ENCODE results near the gene TOM1L2. TPM values are rescaled to one million over a fixed set of nuclear protein-coding genes. Genes with fewer than 3 reads are reported as not detected.

The TOM1L2 gene
- polyA plus RNA-seq, 1 experiment = 25.5 TPM

- Histone ChIP-seq H3K27ac (ENCODE audit: low read depth, low read length) (no peak overlapping the region), H3K9me3 (ENCODE audit: control insufficient read depth, insufficient read depth, low read length) (no peaks in the 10 kb centered on the region), H3K4me3 (ENCODE audit: low read depth, low read length) (no peak overlapping the region), H3K27me3 (ENCODE audit: control insufficient read depth, insufficient read depth, low read length) (no peaks in the 10 kb centered on the region)
- ChIA-PET POLR2A (no interaction called here), CTCF (no interaction called here)
- TF ChIP-seq CTCF (IDR thresholded peaks at IDR 0.05; ENCODE audit: low read depth, low read length) = no peak
- DNase-seq (ENCODE audit: low read depth, low spot score) = no peak
Observed at GRCh38 chr17:17975436-17975835, 3.2 kb upstream of the TOM1L2 start.

GRCh38 chr17:17972952-17973254, 703 bp upstream of the TOM1L2 start:
- TF ChIP-seq CTCF (IDR thresholded peaks at IDR 0.05; ENCODE audit: low read depth, low read length) = no peak
- ChIA-PET CTCF (interaction anchor here (0.6 to 1.1 kb wide), 7 partner anchors 22 to 85 kb away, joined by 3 to 10 read pairs (median 4); no protein-coding TSS in a partner anchor), POLR2A (interaction anchor here (0.7 to 1.3 kb wide), 8 partner anchors 13 to 137 kb away, joined by 3 to 8 read pairs (median 4); partner anchors contain the start of gene SREBF1)
- peak overlapping the region; percentile 74 for H3K4me3 ChIP-seq (ENCODE audit: low read depth, low read length)
- no peak for DNase-seq (ENCODE audit: low read depth, low spot score)
- no peaks in the 10 kb centered on the region for H3K9me3 ChIP-seq (ENCODE audit: control insufficient read depth, insufficient read depth, low read length)
- H3K27me3 ChIP-seq (ENCODE audit: control insufficient read depth, insufficient read depth, low read length) = no peaks in the 10 kb centered on the region
- H3K27ac ChIP-seq (ENCODE audit: low read depth, low read length) = no peak overlapping the region

- Histone ChIP-seq H3K27me3 (ENCODE audit: control insufficient read depth, insufficient read depth, low read length) (no peaks in the 10 kb centered on the region), H3K4me3 (ENCODE audit: low read depth, low read length) (peak overlapping the region; percentile 77), H3K9me3 (ENCODE audit: control insufficient read depth, insufficient read depth, low read length) (no peaks in the 10 kb centered on the region), H3K27ac (ENCODE audit: low read depth, low read length) (no peak overlapping the region)
- no peak for TF ChIP-seq CTCF (IDR thresholded peaks at IDR 0.05; ENCODE audit: low read depth, low read length)
- no peak for DNase-seq (ENCODE audit: low read depth, low spot score)
- ChIA-PET CTCF (interaction anchor here (1.1 kb wide), 3 partner anchors 27 to 83 kb away, joined by 3 to 10 read pairs (median 4); no protein-coding TSS in a partner anchor), POLR2A (interaction anchor here (1.0 to 1.2 kb wide), 5 partner anchors 12 to 136 kb away, joined by 3 to 8 read pairs (median 5); partner anchors contain the start of gene SREBF1)
Observed at GRCh38 chr17:17971431-17972125, 622 bp downstream of the TOM1L2 start.

GRCh38 chr17:17970699-17971430, 1.3 kb downstream of the TOM1L2 start:
- no peak for TF ChIP-seq CTCF (IDR thresholded peaks at IDR 0.05; ENCODE audit: low read depth, low read length)
- H3K27ac ChIP-seq (ENCODE audit: low read depth, low read length) = no peak overlapping the region
- ChIA-PET POLR2A (interaction anchor here (0.6 kb wide), 1 partner anchor 43 kb away, joined by 3 read pairs; no protein-coding TSS in a partner anchor), CTCF (no interaction called here)
- no peaks in the 10 kb centered on the region for H3K27me3 ChIP-seq (ENCODE audit: control insufficient read depth, insufficient read depth, low read length)
- no peak for DNase-seq (ENCODE audit: low read depth, low spot score)
- no peaks in the 10 kb centered on the region for H3K9me3 ChIP-seq (ENCODE audit: control insufficient read depth, insufficient read depth, low read length)
- H3K4me3 ChIP-seq (ENCODE audit: low read depth, low read length) = peak overlapping the region; percentile 77

GRCh38 chr17:17966399-17966798, 5.8 kb downstream of the TOM1L2 start:
- no peak for TF ChIP-seq CTCF (IDR thresholded peaks at IDR 0.05; ENCODE audit: low read depth, low read length)
- Histone ChIP-seq H3K27ac (ENCODE audit: low read depth, low read length) (no peak overlapping the region), H3K9me3 (ENCODE audit: control insufficient read depth, insufficient read depth, low read length) (no peaks in the 10 kb centered on the region), H3K27me3 (ENCODE audit: control insufficient read depth, insufficient read depth, low read length) (no peaks in the 10 kb centered on the region), H3K4me3 (ENCODE audit: low read depth, low read length) (no peak overlapping the region)
- ChIA-PET CTCF (interaction anchor here (1.1 kb wide), 1 partner anchor 67 kb away, joined by 3 read pairs; no protein-coding TSS in a partner anchor), POLR2A (no interaction called here)
- DNase-seq (ENCODE audit: low read depth, low spot score) = no peak

Data from AG04450 (cell line).